ENCODE results near the gene RASAL3. TPM values are rescaled to one million over a fixed set of nuclear protein-coding genes. Genes with fewer than 3 reads are reported as not detected.
A peak's percentile ranks its signal among the peaks of the same experiment; 100 is the strongest.
"Not testable (repeated sequence)": the region's sequence is repeated elsewhere in the genome, so short reads cannot be mapped to it uniquely, and the experiment has no call there.

RASAL3 gene
- total and polyA plus RNA-seq, 4 donors, result 0.76 to 1.5 (median 1.1) TPM

GRCh38 chr19:15412832-15413231 is 51.5 kb downstream of the RASAL3 start:
- WGBS, result 79% methylated on average over 4 of the region's 4 CpGs
- TF ChIP-seq REST (IDR thresholded peaks at IDR 0.05) (no peak), HNF4A (conservative IDR thresholded peaks at IDR 0.05) (no peak), FOXA1 (IDR thresholded peaks at IDR 0.05) (no peak), JUND (IDR thresholded peaks at IDR 0.05) (no peak), EGR1 (IDR thresholded peaks at IDR 0.05; ENCODE audit: low read depth in 2 of 2) (no peak), FOXA2 (IDR thresholded peaks at IDR 0.05) (no peak), ATF3 (IDR thresholded peaks at IDR 0.05) (no peak), HNF4G (IDR thresholded peaks at IDR 0.05) (no peak), MAX (IDR thresholded peaks at IDR 0.05) (no peak), ZBTB33 (IDR thresholded peaks at IDR 0.05) (no peak), TAF1 (conservative IDR thresholded peaks at IDR 0.05) (no peak), YY1 (IDR thresholded peaks at IDR 0.05) (no peak), RAD21 (IDR thresholded peaks at IDR 0.05) (no peak), NR2F2 (IDR thresholded peaks at IDR 0.05) (no peak), CTCF (IDR thresholded peaks at IDR 0.05; ENCODE audit: low read depth, low read length, missing input control) (no peak), RXRA (IDR thresholded peaks at IDR 0.05) (no peak)

GRCh38 chr19:15411351-15411750 is 53.0 kb downstream of the RASAL3 start:
- peak; percentile 52 for TF ChIP-seq NR2F2 (IDR thresholded peaks at IDR 0.05)
- TF ChIP-seq HNF4A (conservative IDR thresholded peaks at IDR 0.05), result peak; percentile 47 to 51
- peak; percentile 31 to 35 for TF ChIP-seq RXRA (IDR thresholded peaks at IDR 0.05)
- DNase-seq (ENCODE audit: low spot score); H3K9me3 ChIP-seq (ENCODE audit: control insufficient read depth in 4 of 4, low read length in 3 of 4); H3K9ac ChIP-seq (ENCODE audit: low read depth in 1 of 2, low read length in 2 of 2); H3K27me3 ChIP-seq (ENCODE audit: control insufficient read depth in 4 of 4, insufficient read depth in 4 of 4, low read length in 3 of 4); H3K4me3 ChIP-seq (ENCODE audit: low read depth in 1 of 3, low read length in 3 of 3); H3K27ac ChIP-seq (ENCODE audit: low read depth in 1 of 2, low read length in 2 of 2): not testable (repeated sequence)
- Histone ChIP-seq H3K36me3 (ENCODE audit: control insufficient read depth in 4 of 4, insufficient read depth in 3 of 4, low read depth in 1 of 4, low read length in 3 of 4) (peaks cover 2 to 15% (median 8%) of the 10 kb centered on the region in 4 donors), H3K4me1 (ENCODE audit: control insufficient read depth in 4 of 4, insufficient read depth in 4 of 4, low read length in 3 of 4) (peaks cover 2 to 35% (median 24%) of the 10 kb centered on the region in 4 donors)
- 60% methylated on average over 2 of the region's 2 CpGs for WGBS

More at GRCh38 chr19:15412832-15413231, 51.5 kb downstream of the RASAL3 start:
- H3K4me3 ChIP-seq (ENCODE audit: low read depth in 1 of 3, low read length in 3 of 3), result no peak overlapping the region
- H3K27ac ChIP-seq (ENCODE audit: low read depth in 1 of 2, low read length in 2 of 2), result no peak overlapping the region
- DNase-seq (ENCODE audit: low spot score), result no peak
- peaks cover 4 to 45% (median 39%) of the 10 kb centered on the region in 4 donors for H3K4me1 ChIP-seq (ENCODE audit: control insufficient read depth in 4 of 4, insufficient read depth in 4 of 4, low read length in 3 of 4)
- H3K9me3 ChIP-seq (ENCODE audit: control insufficient read depth in 4 of 4, low read length in 3 of 4), result no peaks in the 10 kb centered on the region
- H3K9ac ChIP-seq (ENCODE audit: low read depth in 1 of 2, low read length in 2 of 2), result no peak overlapping the region
- H3K27me3 ChIP-seq (ENCODE audit: control insufficient read depth in 4 of 4, insufficient read depth in 4 of 4, low read length in 3 of 4), result no peaks in the 10 kb centered on the region
- H3K36me3 ChIP-seq (ENCODE audit: control insufficient read depth in 4 of 4, insufficient read depth in 3 of 4, low read depth in 1 of 4, low read length in 3 of 4), result peaks cover 2 to 15% (median 8%) of the 10 kb centered on the region in 4 donors
